H9 (cell line): ENCODE results near the gene BCAS1. TPM values are rescaled to one million over a fixed set of nuclear protein-coding genes. Genes with fewer than 3 reads are reported as not detected.

Experiments used
- DNase-seq: peaks from one replicate; pipeline ENCODE4 v3.0.0-alpha.2; 2017
- H2AFZ ChIP-seq: one replicate; pipeline ENCODE4 v1.6.1; 2013; ENCODE audit warnings: mild to moderate bottlenecking, low read length, control low read depth, moderate library complexity
- H2AK5ac ChIP-seq: 2 replicates; pipeline ENCODE4 v1.6.1; 2013; ENCODE audit warnings: low read length, control low read depth, mixed read lengths; ENCODE audit not compliant: insufficient read length
- H2BK120ac ChIP-seq: one replicate; pipeline ENCODE4 v1.6.1; 2013; ENCODE audit warnings: low read depth, mild to moderate bottlenecking, low read length, control low read depth, inconsistent platforms; ENCODE audit not compliant: poor library complexity, severe bottlenecking
- H2BK12ac ChIP-seq: 2 replicates; pipeline ENCODE4 v1.6.1; 2013; ENCODE audit warnings: low read length, control low read depth, mixed read lengths, low read depth; ENCODE audit not compliant: insufficient read length
- H2BK15ac ChIP-seq: 2 replicates; pipeline ENCODE4 v1.6.1; 2013; ENCODE audit warnings: low read depth, low read length, control low read depth
- H2BK20ac ChIP-seq: one replicate; pipeline ENCODE4 v1.6.1; 2013; ENCODE audit warnings: low read depth, mild to moderate bottlenecking, low read length, control low read depth, inconsistent platforms; ENCODE audit not compliant: poor library complexity, severe bottlenecking
- H2BK5ac ChIP-seq: 2 replicates; pipeline ENCODE4 v1.6.1; 2013; ENCODE audit warnings: low read length, control low read depth, mixed read lengths; ENCODE audit not compliant: insufficient read length
- H3K14ac ChIP-seq: 2 replicates; pipeline ENCODE4 v1.6.1; 2013; ENCODE audit warnings: low read length, control low read depth; ENCODE audit not compliant: insufficient read depth
- H3K18ac ChIP-seq: 2 replicates; pipeline ENCODE4 v1.6.1; 2013; ENCODE audit warnings: low read depth, mild to moderate bottlenecking, mixed read lengths, low read length, control low read depth; ENCODE audit not compliant: insufficient read length
- H3K23ac ChIP-seq: 2 replicates; pipeline ENCODE4 v1.6.1; 2013; ENCODE audit warnings: low read length, control low read depth, mixed read lengths, low read depth; ENCODE audit not compliant: insufficient read length
- H3K23me2 ChIP-seq: 2 replicates; pipeline ENCODE4 v1.6.1; 2013; ENCODE audit warnings: low read depth, mild to moderate bottlenecking, mixed read lengths, low read length, control low read depth; ENCODE audit not compliant: insufficient read length, poor library complexity, severe bottlenecking
- H3K27ac ChIP-seq: 2 replicates; pipeline ENCODE4 v1.5.1; 2013; ENCODE audit warnings: low read length, control low read depth, mixed read lengths, low read depth; ENCODE audit not compliant: insufficient read length
- H3K27me3 ChIP-seq: 2 replicates; pipeline ENCODE4 v1.6.1; 2013; ENCODE audit warnings: low read length, control low read depth, inconsistent platforms; ENCODE audit not compliant: insufficient read depth
- H3K4ac ChIP-seq: 2 replicates; pipeline ENCODE4 v1.6.1; 2013; ENCODE audit warnings: low read depth, mild to moderate bottlenecking, control low read depth, inconsistent platforms, low read length, moderate library complexity
- H3K4me1 ChIP-seq: 2 replicates; pipeline ENCODE4 v1.6.1; 2013; ENCODE audit warnings: low read length, control low read depth, inconsistent platforms; ENCODE audit not compliant: insufficient read depth
- H3K4me2 ChIP-seq: 2 replicates; pipeline ENCODE4 v1.6.1; 2013; ENCODE audit warnings: low read length, control low read depth, mixed read lengths; ENCODE audit not compliant: insufficient read length, insufficient read depth
- H3K56ac ChIP-seq: 2 replicates; pipeline ENCODE4 v1.6.1; 2013; ENCODE audit warnings: low read depth, mild to moderate bottlenecking, mixed read lengths, low read length, control low read depth; ENCODE audit not compliant: insufficient read length
- H3K79me1 ChIP-seq: 2 replicates; pipeline ENCODE4 v1.6.1; 2013; ENCODE audit warnings: low read depth, mild to moderate bottlenecking, moderate library complexity, low read length, control low read depth, inconsistent platforms; ENCODE audit not compliant: insufficient read depth, poor library complexity, severe bottlenecking
- H3K79me2 ChIP-seq: 2 replicates; pipeline ENCODE4 v1.6.1; 2013; ENCODE audit warnings: low read length, control low read depth, inconsistent platforms; ENCODE audit not compliant: insufficient read depth
- H3K9ac ChIP-seq: 2 replicates; pipeline ENCODE4 v1.6.1; 2013; ENCODE audit warnings: low read length, control low read depth, mixed read lengths; ENCODE audit not compliant: insufficient read length; ENCODE audit errors: extremely low read depth
- H3K9me3 ChIP-seq: one replicate; pipeline ENCODE4 v1.6.1; 2013; ENCODE audit warnings: low read depth, low read length, inconsistent platforms; ENCODE audit not compliant: control insufficient read depth
- H3T11ph ChIP-seq: one replicate; pipeline ENCODE4 v1.6.1; 2013; ENCODE audit warnings: mild to moderate bottlenecking, low read length, control low read depth, inconsistent platforms
- H4K20me1 ChIP-seq: one replicate; pipeline ENCODE4 v1.6.1; 2013; ENCODE audit not compliant: control insufficient read depth, insufficient read length, insufficient read depth
- H4K5ac ChIP-seq: 2 replicates; pipeline ENCODE4 v1.6.1; 2013; ENCODE audit warnings: low read depth, mild to moderate bottlenecking, mixed read lengths, low read length, control low read depth; ENCODE audit not compliant: insufficient read length
- H4K8ac ChIP-seq: replicated peaks from 2 replicates; pipeline ENCODE4 v1.6.1; 2013; ENCODE audit warnings: low read length, control low read depth, mixed read lengths, low read depth; ENCODE audit not compliant: insufficient read length
- H4K91ac ChIP-seq: 2 replicates; pipeline ENCODE4 v1.6.1; 2013; ENCODE audit warnings: low read depth, mild to moderate bottlenecking, moderate library complexity, mixed read lengths, low read length, control low read depth; ENCODE audit not compliant: insufficient read length
- H3K27ac Mint-ChIP-seq, 3 experiments: 2 replicates in 2 of 3; 3 replicates in 1 of 3; pipeline ENCODE4 v1.8.0; 2020 to 2021; ENCODE audit warnings: mixed read lengths in 3 of 3, mild to moderate bottlenecking in 1 of 3, moderate library complexity in 1 of 3
- H3K27me3 Mint-ChIP-seq: 2 replicates; pipeline ENCODE4 v1.8.0; 2021; ENCODE audit warnings: low read depth, mild to moderate bottlenecking, moderate library complexity, mixed read lengths
- H3K36me3 Mint-ChIP-seq, 3 experiments: 2 replicates in 2 of 3; 3 replicates in 1 of 3; pipeline ENCODE4 v1.8.0; 2020 to 2021; ENCODE audit warnings: low read depth in 3 of 3, mixed read lengths in 3 of 3; ENCODE audit not compliant: insufficient read depth in 1 of 3
- H3K4me1 Mint-ChIP-seq, 2 experiments: 2 replicates each; pipeline ENCODE4 v1.8.0; 2020; ENCODE audit warnings: mixed read lengths in 2 of 2
- H3K4me3 Mint-ChIP-seq, 2 experiments: 2 replicates in 1 of 2; 3 replicates in 1 of 2; pipeline ENCODE4 v1.8.0; 2020 to 2021; ENCODE audit warnings: mild to moderate bottlenecking in 2 of 2, mixed read lengths in 2 of 2, moderate library complexity in 1 of 2
- H3K9me3 Mint-ChIP-seq, 2 experiments: 2 replicates in 1 of 2; 3 replicates in 1 of 2; pipeline ENCODE4 v1.8.0; 2020; ENCODE audit warnings: mild to moderate bottlenecking in 2 of 2, mixed read lengths in 2 of 2, moderate library complexity in 1 of 2
- WGBS: extraction: QIAGEN DNeasy Blood & Tissue Kit; methylation state at CpG from one replicate; pipeline ENCODE4 v1.1.7; 2013; ENCODE audit warnings: missing lambda C conversion rate, low lambda C conversion rate, mixed read lengths; ENCODE audit not compliant: insufficient read length; ENCODE audit errors: extremely low coverage; 5-methylcytosine and 5-hydroxymethylcytosine counted together
- total RNA-seq: library from RNA; stranded (reverse); gene quantifications from 2 replicates; pipeline ENCODE4 v1.2.1, GENCODE V29; 2021
- TF ChIP-seq, protein P1 (sequence below): fragments of 200-600 bp; sonication (generic); conservative IDR thresholded peaks from 3 replicates; pipeline ENCODE4 v1.8.0; 2021; ENCODE audit warnings: antibody characterized with exemption, mild to moderate bottlenecking

BCAS1 gene
- total RNA-seq, 1 experiment from 2014 or later: 0.15 TPM

DNA sequence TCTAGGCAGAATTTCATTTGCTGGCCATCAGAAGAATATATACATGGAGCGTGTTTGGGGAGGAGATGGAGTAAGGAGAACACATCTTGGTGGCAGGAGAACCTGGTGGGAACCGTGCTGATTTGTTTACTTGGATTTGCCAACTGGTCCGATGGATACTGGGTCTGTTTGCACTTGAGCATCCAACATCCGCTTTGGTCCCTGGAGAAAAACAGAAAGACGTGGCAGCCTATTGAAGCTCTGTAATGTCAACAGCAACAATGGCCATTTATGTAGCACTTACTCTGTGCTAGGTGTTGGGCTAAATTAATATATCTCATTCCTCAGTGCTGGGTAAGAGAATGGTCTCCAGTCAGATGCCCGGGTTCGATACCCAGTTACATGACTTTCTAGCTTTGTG is 125.6 kb downstream of the BCAS1 start:
- no peak for DNase-seq
- peaks cover 10% of the 10 kb centered on the region; the same call in 1 of the 2 replicates for H3K4me1 ChIP-seq
- no CpG with 5 or more reads among the region's 7 CpGs for WGBS

More for the DNA sequence above, 125.6 kb downstream of the BCAS1 start:
- Mint-ChIP-seq H3K4me3 (no peak overlapping the region), H3K27me3 (no peaks in the 10 kb centered on the region), H3K27ac (no peak overlapping the region), H3K4me1 (peaks cover 36 to 41% of the 10 kb centered on the region in 2 experiments), H3K9me3 (no peaks in the 10 kb centered on the region), H3K36me3 (no peaks in the 10 kb centered on the region)
- no peak overlapping the region for H2BK12ac ChIP-seq
- no peak overlapping the region for H2BK20ac ChIP-seq
- H3K27ac ChIP-seq: no peak overlapping the region
- H4K5ac ChIP-seq: no peak overlapping the region
- TF ChIP-seq, protein P1, sequence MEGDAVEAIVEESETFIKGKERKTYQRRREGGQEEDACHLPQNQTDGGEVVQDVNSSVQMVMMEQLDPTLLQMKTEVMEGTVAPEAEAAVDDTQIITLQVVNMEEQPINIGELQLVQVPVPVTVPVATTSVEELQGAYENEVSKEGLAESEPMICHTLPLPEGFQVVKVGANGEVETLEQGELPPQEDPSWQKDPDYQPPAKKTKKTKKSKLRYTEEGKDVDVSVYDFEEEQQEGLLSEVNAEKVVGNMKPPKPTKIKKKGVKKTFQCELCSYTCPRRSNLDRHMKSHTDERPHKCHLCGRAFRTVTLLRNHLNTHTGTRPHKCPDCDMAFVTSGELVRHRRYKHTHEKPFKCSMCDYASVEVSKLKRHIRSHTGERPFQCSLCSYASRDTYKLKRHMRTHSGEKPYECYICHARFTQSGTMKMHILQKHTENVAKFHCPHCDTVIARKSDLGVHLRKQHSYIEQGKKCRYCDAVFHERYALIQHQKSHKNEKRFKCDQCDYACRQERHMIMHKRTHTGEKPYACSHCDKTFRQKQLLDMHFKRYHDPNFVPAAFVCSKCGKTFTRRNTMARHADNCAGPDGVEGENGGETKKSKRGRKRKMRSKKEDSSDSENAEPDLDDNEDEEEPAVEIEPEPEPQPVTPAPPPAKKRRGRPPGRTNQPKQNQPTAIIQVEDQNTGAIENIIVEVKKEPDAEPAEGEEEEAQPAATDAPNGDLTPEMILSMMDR: no peak
- no peaks in the 10 kb centered on the region for H3K27me3 ChIP-seq
- no peak overlapping the region for H3T11ph ChIP-seq
- no peak overlapping the region for H3K4ac ChIP-seq
- H4K20me1 ChIP-seq: no peaks in the 10 kb centered on the region
- H2BK5ac ChIP-seq: no peak overlapping the region
- H4K8ac ChIP-seq: no peak overlapping the region
- H3K23me2 ChIP-seq: no peaks in the 10 kb centered on the region
- no peak overlapping the region for H3K9ac ChIP-seq
- no peak overlapping the region for H3K14ac ChIP-seq
- no peak overlapping the region for H2AFZ ChIP-seq
- no peak overlapping the region for H2AK5ac ChIP-seq
- H3K4me2 ChIP-seq: no peak overlapping the region
- H3K18ac ChIP-seq: no peak overlapping the region
- H3K23ac ChIP-seq: no peak overlapping the region
- H3K56ac ChIP-seq: no peak overlapping the region
- no peak overlapping the region for H4K91ac ChIP-seq
- no peaks in the 10 kb centered on the region for H3K79me2 ChIP-seq
- no peaks in the 10 kb centered on the region for H3K79me1 ChIP-seq
- H3K9me3 ChIP-seq: no peaks in the 10 kb centered on the region
- H2BK15ac ChIP-seq: no peak overlapping the region
- no peak overlapping the region for H2BK120ac ChIP-seq
